NT2/D1 (cell line): ENCODE data around the gene HSPG2.
A peak's percentile ranks its signal among the peaks of the same experiment; 100 is the strongest.
"Not testable (repeated sequence)": the region's sequence is repeated elsewhere in the genome, so short reads cannot be mapped to it uniquely, and the experiment has no call there.

Experiments
- DNase-seq: peaks from one replicate; pipeline ENCODE4 v3.0.0-alpha.2; 2011; ENCODE audit warnings: low read depth, low spot score
- H3K27me3 ChIP-seq: 2 replicates; pipeline ENCODE4 v1.6.0; 2011; ENCODE audit warnings: mild to moderate bottlenecking; ENCODE audit not compliant: insufficient read length, insufficient read depth
- H3K36me3 ChIP-seq: 2 replicates; pipeline ENCODE4 v1.6.1; 2011; ENCODE audit warnings: mild to moderate bottlenecking, low read length, mixed read lengths; ENCODE audit not compliant: insufficient read depth, insufficient read length
- H3K4me1 ChIP-seq: 2 replicates; pipeline ENCODE4 v1.5.1; 2011; ENCODE audit not compliant: insufficient read depth, insufficient read length
- H3K4me3 ChIP-seq: 2 replicates; pipeline ENCODE4 v1.5.1; 2011; ENCODE audit warnings: low read depth; ENCODE audit not compliant: insufficient read length
- H3K9ac ChIP-seq: 2 replicates; pipeline ENCODE4 v1.6.0; 2011; ENCODE audit warnings: low read depth; ENCODE audit not compliant: insufficient read length
- H3K9me3 ChIP-seq: 2 replicates; pipeline ENCODE4 v1.5.1; 2011; ENCODE audit warnings: mild to moderate bottlenecking, low read length; ENCODE audit not compliant: insufficient read depth
- SUZ12 ChIP-seq: IDR thresholded peaks from 2 replicates; pipeline ENCODE4 v1.6.1; 2011; ENCODE audit not compliant: insufficient read length, insufficient read depth; ENCODE audit errors: extremely low read depth
- YY1 ChIP-seq: IDR thresholded peaks from 2 replicates; pipeline ENCODE4 v1.6.1; 2011; ENCODE audit not compliant: insufficient read length, insufficient read depth
- ZNF274 ChIP-seq: IDR thresholded peaks from 2 replicates; pipeline ENCODE4 v1.6.1; 2011; ENCODE audit warnings: mild to moderate bottlenecking, low read depth, low read length

Gene HSPG2

GRCh38 chr1:21937034-21937371 lies at the start of gene HSPG2:
TSS of gene HSPG2 (minus strand) at chr1:21937310. CDS start at chr1:21937217, 93 bp downstream.
- Histone ChIP-seq H3K36me3 (peaks cover 19% of the 10 kb centered on the region), H3K9me3 (no peaks in the 10 kb centered on the region), H3K27me3 (no peaks in the 10 kb centered on the region), H3K4me3 (peak within 1 kb of the TSS; percentile 79), H3K4me1 (peaks cover 23% of the 10 kb centered on the region), H3K9ac (peak within 1 kb of the TSS; percentile 94)
- TF ChIP-seq YY1 (no peak), SUZ12 (no peak), ZNF274 (no peak)
- no peak for DNase-seq

DNA sequence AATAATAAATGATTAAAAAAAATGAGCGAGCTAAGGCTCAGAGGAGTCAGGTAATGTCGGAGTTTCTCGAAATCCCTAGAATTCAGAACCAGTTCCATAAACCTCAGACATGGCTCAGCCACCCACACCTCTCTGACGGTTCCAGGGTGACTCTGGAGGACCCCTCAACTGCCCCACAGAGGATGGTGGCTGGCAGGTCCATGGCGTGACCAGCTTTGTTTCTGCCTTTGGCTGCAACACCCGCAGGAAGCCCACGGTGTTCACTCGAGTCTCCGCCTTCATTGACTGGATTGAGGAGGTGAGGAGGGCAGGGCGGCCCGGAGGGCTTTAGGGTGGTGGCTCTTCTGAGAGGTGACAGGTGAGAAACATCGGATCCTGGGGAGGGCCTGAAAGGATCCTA lies 49.3 kb upstream of the HSPG2 start:
- not testable (repeated sequence) for H3K9ac ChIP-seq, H3K4me3 ChIP-seq, H3K4me1 ChIP-seq, H3K27me3 ChIP-seq, DNase-seq, H3K9me3 ChIP-seq, H3K36me3 ChIP-seq

GRCh38 chr1:21985893-21986292 lies 48.8 kb upstream of the HSPG2 start:
- not testable (repeated sequence) for H3K27me3 ChIP-seq, H3K4me1 ChIP-seq, H3K9ac ChIP-seq, H3K9me3 ChIP-seq, DNase-seq, H3K36me3 ChIP-seq, H3K4me3 ChIP-seq

GRCh38 chr1:21983539-21983938 lies 46.4 kb upstream of the HSPG2 start:
- DNase-seq, H3K36me3 ChIP-seq, H3K4me1 ChIP-seq, H3K27me3 ChIP-seq, H3K9ac ChIP-seq, H3K9me3 ChIP-seq, H3K4me3 ChIP-seq: not testable (repeated sequence)

- H3K27me3 ChIP-seq, H3K4me3 ChIP-seq: not testable (repeated sequence)
These were observed 45.0 kb upstream of the HSPG2 start for GRCh38 chr1:21982122-21982521.

GRCh38 chr1:21981253-21981652 lies 44.1 kb upstream of the HSPG2 start:
- H3K4me1 ChIP-seq, H3K9ac ChIP-seq, H3K4me3 ChIP-seq, H3K27me3 ChIP-seq, H3K9me3 ChIP-seq, DNase-seq, H3K36me3 ChIP-seq: not testable (repeated sequence)

More at GRCh38 chr1:21982122-21982521, 45.0 kb upstream of the HSPG2 start:
- H3K9me3 ChIP-seq, H3K9ac ChIP-seq, H3K4me1 ChIP-seq, H3K36me3 ChIP-seq, DNase-seq: not testable (repeated sequence)

- not testable (repeated sequence) for H3K9me3 ChIP-seq, H3K9ac ChIP-seq, H3K27me3 ChIP-seq, H3K36me3 ChIP-seq, DNase-seq, H3K4me1 ChIP-seq, H3K4me3 ChIP-seq
These were observed 43.6 kb upstream of the HSPG2 start for GRCh38 chr1:21980515-21981220.

- H3K4me1 ChIP-seq, H3K36me3 ChIP-seq, H3K9ac ChIP-seq, H3K9me3 ChIP-seq, DNase-seq, H3K27me3 ChIP-seq, H3K4me3 ChIP-seq: not testable (repeated sequence)
These were observed 41.1 kb upstream of the HSPG2 start for GRCh38 chr1:21978209-21978608.

- not testable (repeated sequence) for H3K36me3 ChIP-seq, H3K9ac ChIP-seq, H3K27me3 ChIP-seq, DNase-seq, H3K9me3 ChIP-seq, H3K4me3 ChIP-seq, H3K4me1 ChIP-seq
These were observed 39.7 kb upstream of the HSPG2 start, which contains the start of gene CELA3B for GRCh38 chr1:21976703-21977239. TSS of gene CELA3B (plus strand) at chr1:21977022. CDS start at chr1:21977040, 18 bp downstream.

GRCh38 chr1:21975296-21975695 lies 38.2 kb upstream of the HSPG2 start:
- not testable (repeated sequence) for H3K9ac ChIP-seq, H3K4me1 ChIP-seq, H3K9me3 ChIP-seq, H3K36me3 ChIP-seq, DNase-seq, H3K4me3 ChIP-seq, H3K27me3 ChIP-seq

- not testable (repeated sequence) for DNase-seq, H3K9ac ChIP-seq, H3K4me3 ChIP-seq
These were observed 37.6 kb upstream of the HSPG2 start for GRCh38 chr1:21974699-21975098.

DNA sequence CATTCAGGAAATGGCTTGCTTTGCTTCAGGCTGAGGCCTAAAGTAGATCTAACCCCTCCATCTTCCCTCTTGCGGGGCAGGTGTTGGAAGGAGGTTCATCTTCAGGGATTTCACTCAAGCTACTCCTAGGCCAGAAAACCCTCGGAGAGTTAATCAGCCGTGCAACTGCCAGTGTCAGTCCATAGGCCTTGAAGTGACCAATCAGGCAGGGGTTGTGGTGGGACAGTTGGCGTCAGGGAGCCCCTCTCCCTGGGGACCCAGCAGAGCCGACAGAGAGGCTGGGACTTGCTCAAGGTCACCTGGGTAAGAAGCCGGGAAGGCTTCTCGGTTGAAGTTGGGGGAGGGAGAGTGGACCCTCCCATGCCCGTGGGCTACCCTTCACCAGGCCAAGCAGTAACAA lies 36.8 kb upstream of the HSPG2 start:
- not testable (repeated sequence) for H3K9me3 ChIP-seq, H3K36me3 ChIP-seq, H3K4me3 ChIP-seq, H3K4me1 ChIP-seq, H3K27me3 ChIP-seq, H3K9ac ChIP-seq, DNase-seq

More at GRCh38 chr1:21974699-21975098, 37.6 kb upstream of the HSPG2 start:
- not testable (repeated sequence) for H3K4me1 ChIP-seq, H3K9me3 ChIP-seq, H3K36me3 ChIP-seq, H3K27me3 ChIP-seq
